H1 (cell line): ENCODE results near the gene GPS1.

ENCODE experiments used
- BRCA1 ChIP-seq: IDR thresholded peaks from 2 replicates; pipeline ENCODE4 v1.6.1; 2012; ENCODE audit warnings: low read depth, low read length, improper control_type of control experiment
- CHD1 ChIP-seq: IDR thresholded peaks from 2 replicates; pipeline ENCODE4 v1.6.1; 2012; ENCODE audit warnings: low read depth, low read length, improper control_type of control experiment
- CHD2 ChIP-seq: IDR thresholded peaks from 2 replicates; pipeline ENCODE4 v1.6.1; 2012; ENCODE audit warnings: low read length, improper control_type of control experiment
- EP300 ChIP-seq, 2 experiments: IDR thresholded peaks; 1 replicate in 1 of 2; 2 replicates in 1 of 2; pipeline ENCODE4 v1.6.1; 2011 to 2012; ENCODE audit warnings: low read depth in 2 of 2, low read length in 2 of 2, mild to moderate bottlenecking in 2 of 2, borderline replicate concordance in 1 of 2, inconsistent platforms in 1 of 2, moderate library complexity in 1 of 2
- JUND ChIP-seq: IDR thresholded peaks from 2 replicates; pipeline ENCODE4 v1.6.1; 2011; ENCODE audit warnings: mild to moderate bottlenecking, improper control_type of control experiment, low read length
- POLR2A ChIP-seq, 2 experiments: IDR thresholded peaks; 1 replicate in 1 of 2; 2 replicates in 1 of 2; pipeline ENCODE4 v1.6.1; 2011; ENCODE audit warnings: low read depth in 2 of 2, low read length in 2 of 2, mild to moderate bottlenecking in 2 of 2; ENCODE audit errors: control extremely low read depth in 1 of 2
- POLR2AphosphoS5 ChIP-seq: IDR thresholded peaks from 2 replicates; pipeline ENCODE4 v1.6.1; 2011; ENCODE audit warnings: low read depth, low read length
- RAD21 ChIP-seq, 2 experiments: IDR thresholded peaks in 1 of 2; conservative IDR thresholded peaks in 1 of 2; 2 replicates each; pipeline ENCODE4 v1.6.1; 2011; ENCODE audit warnings: low read depth in 2 of 2, low read length in 2 of 2, improper control_type of control experiment in 1 of 2, inconsistent platforms in 1 of 2, mild to moderate bottlenecking in 1 of 2, moderate library complexity in 1 of 2
- SIN3A ChIP-seq, 2 experiments: IDR thresholded peaks in 1 of 2; conservative IDR thresholded peaks in 1 of 2; 2 replicates each; pipeline ENCODE4 v1.6.1; 2011 to 2012; ENCODE audit warnings: low read length in 2 of 2, improper control_type of control experiment in 1 of 2, low read depth in 1 of 2, mild to moderate bottlenecking in 1 of 2
- SUZ12 ChIP-seq: fragments of 200-600 bp; sonication (generic); IDR thresholded peaks from 2 replicates; pipeline ENCODE4 v1.6.1; 2012; ENCODE audit warnings: mild to moderate bottlenecking, inconsistent platforms, low read length, moderate library complexity, mixed read lengths
- TAF1 ChIP-seq: IDR thresholded peaks from 2 replicates; pipeline ENCODE4 v1.6.1; 2011; ENCODE audit warnings: mild to moderate bottlenecking, low read depth, low read length
- TBP ChIP-seq: IDR thresholded peaks from 2 replicates; pipeline ENCODE4 v1.6.1; 2011; ENCODE audit warnings: low read depth, low read length, improper control_type of control experiment
- TF ChIP-seq, protein P1 (sequence below), 3 experiments: IDR thresholded peaks; 1 replicate in 2 of 3; 2 replicates in 1 of 3; pipeline versions ENCODE4 v1.5.1 to v1.6.1; 2011; ENCODE audit warnings: low read length in 3 of 3, mild to moderate bottlenecking in 3 of 3, inconsistent platforms in 2 of 3, low read depth in 1 of 3, moderate library complexity in 1 of 3; ENCODE audit not compliant: insufficient read depth in 1 of 3; ENCODE audit errors: control extremely low read depth in 1 of 3

DNA sequence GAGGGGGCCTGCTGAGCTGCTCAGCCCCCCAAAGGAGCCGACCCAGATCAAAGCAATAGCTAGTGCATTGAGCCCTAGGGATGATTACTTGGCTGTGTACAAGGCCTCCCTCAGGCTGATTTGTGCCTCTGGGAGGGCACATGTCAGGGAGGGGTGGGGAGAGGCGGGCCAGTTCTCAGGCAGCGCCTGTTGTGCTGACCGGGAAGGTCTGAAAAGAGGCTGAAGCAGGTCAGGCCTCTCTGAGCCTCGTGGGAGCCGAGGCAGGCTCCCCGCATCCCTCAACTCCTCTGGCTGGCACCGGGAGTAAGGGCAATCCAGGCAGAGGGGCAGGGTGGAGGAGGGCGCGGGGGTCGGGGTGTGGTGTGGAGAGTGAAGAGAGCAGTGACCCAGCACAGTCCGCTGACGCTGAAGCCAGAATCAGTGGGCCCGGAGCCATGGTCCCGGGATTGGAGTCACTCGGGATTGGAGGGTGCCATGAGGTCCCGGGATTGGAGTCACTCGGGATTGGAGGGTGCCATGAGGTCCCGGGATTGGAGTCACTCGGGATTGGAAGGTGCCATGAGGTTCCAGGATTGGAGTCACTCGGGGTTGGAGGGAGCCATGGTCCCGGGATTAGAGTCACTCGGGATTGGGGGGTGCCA, 17.2 kb upstream of the GPS1 start:
- no peak for TF ChIP-seq POLR2AphosphoS5
- TF ChIP-seq POLR2A (IDR thresholded peaks at IDR 0.05; ENCODE audit: control extremely low read depth in 1 of 2, low read depth in 2 of 2, low read length in 2 of 2), result no peak
- TF ChIP-seq, protein P1, sequence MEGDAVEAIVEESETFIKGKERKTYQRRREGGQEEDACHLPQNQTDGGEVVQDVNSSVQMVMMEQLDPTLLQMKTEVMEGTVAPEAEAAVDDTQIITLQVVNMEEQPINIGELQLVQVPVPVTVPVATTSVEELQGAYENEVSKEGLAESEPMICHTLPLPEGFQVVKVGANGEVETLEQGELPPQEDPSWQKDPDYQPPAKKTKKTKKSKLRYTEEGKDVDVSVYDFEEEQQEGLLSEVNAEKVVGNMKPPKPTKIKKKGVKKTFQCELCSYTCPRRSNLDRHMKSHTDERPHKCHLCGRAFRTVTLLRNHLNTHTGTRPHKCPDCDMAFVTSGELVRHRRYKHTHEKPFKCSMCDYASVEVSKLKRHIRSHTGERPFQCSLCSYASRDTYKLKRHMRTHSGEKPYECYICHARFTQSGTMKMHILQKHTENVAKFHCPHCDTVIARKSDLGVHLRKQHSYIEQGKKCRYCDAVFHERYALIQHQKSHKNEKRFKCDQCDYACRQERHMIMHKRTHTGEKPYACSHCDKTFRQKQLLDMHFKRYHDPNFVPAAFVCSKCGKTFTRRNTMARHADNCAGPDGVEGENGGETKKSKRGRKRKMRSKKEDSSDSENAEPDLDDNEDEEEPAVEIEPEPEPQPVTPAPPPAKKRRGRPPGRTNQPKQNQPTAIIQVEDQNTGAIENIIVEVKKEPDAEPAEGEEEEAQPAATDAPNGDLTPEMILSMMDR (IDR thresholded peaks at IDR 0.05; ENCODE audit: control extremely low read depth in 1 of 3, insufficient read depth in 1 of 3, low read depth in 1 of 3, low read length in 3 of 3), result no peak
- no peak for TF ChIP-seq RAD21 (IDR thresholded peaks at IDR 0.05 in 1 of 2, conservative IDR thresholded peaks at IDR 0.05 in 1 of 2; ENCODE audit: low read depth in 2 of 2, low read length in 2 of 2)
- no peak for TF ChIP-seq SUZ12
- TF ChIP-seq TAF1, result no peak
- no peak for TF ChIP-seq JUND
- no peak for TF ChIP-seq SIN3A (conservative IDR thresholded peaks at IDR 0.05 in 1 of 2, IDR thresholded peaks at IDR 0.05 in 1 of 2; ENCODE audit: low read depth in 1 of 2, low read length in 2 of 2)
- no peak for TF ChIP-seq EP300 (IDR thresholded peaks at IDR 0.05; ENCODE audit: borderline replicate concordance in 1 of 2, low read depth in 2 of 2, low read length in 2 of 2)
- peak; percentile 16; the same call in 1 of the 2 replicates for TF ChIP-seq TBP
- no peak for TF ChIP-seq BRCA1
- TF ChIP-seq CHD1, result no peak
- TF ChIP-seq CHD2, result 0 out of 2 replicates have a peak, but pooled peaks have one; percentile 37
